ENCODE measurements around the gene CRYBB2.

GRCh38 chr22:25205847-25206246 is 13.6 kb upstream of the CRYBB2 start:
- TF ChIP-seq CTCF (IDR thresholded peaks at IDR 0.05; ENCODE audit: low read depth, low read length, missing input control) (no peak), GABPA (IDR thresholded peaks at IDR 0.05 in 1 of 2, conservative IDR thresholded peaks at IDR 0.05 in 1 of 2) (no peak), REST (IDR thresholded peaks at IDR 0.05) (no peak), ZBTB33 (IDR thresholded peaks at IDR 0.05) (no peak)

Data from liver (tissue), 3 donors.